A549 treated with AZD9567 at 1 μM for 4 hours (cell line): ENCODE measurements around the gene MEX3B. TPM values are rescaled to one million over a fixed set of nuclear protein-coding genes. Genes with fewer than 3 reads are reported as not detected.

ENCODE experiments used
- total RNA-seq: library from RNA; stranded (reverse); fragments of 200-300 nt; extraction: Qiagen RNA extraction; gene quantifications from 5 replicates; pipeline ENCODE4 v1.2.3, GENCODE V29; 2022; ENCODE audit not compliant: insufficient read depth

Gene MEX3B
- total RNA-seq, result 3.6 to 5.6 TPM (median 5.2 TPM) in 5 replicates

DNA sequence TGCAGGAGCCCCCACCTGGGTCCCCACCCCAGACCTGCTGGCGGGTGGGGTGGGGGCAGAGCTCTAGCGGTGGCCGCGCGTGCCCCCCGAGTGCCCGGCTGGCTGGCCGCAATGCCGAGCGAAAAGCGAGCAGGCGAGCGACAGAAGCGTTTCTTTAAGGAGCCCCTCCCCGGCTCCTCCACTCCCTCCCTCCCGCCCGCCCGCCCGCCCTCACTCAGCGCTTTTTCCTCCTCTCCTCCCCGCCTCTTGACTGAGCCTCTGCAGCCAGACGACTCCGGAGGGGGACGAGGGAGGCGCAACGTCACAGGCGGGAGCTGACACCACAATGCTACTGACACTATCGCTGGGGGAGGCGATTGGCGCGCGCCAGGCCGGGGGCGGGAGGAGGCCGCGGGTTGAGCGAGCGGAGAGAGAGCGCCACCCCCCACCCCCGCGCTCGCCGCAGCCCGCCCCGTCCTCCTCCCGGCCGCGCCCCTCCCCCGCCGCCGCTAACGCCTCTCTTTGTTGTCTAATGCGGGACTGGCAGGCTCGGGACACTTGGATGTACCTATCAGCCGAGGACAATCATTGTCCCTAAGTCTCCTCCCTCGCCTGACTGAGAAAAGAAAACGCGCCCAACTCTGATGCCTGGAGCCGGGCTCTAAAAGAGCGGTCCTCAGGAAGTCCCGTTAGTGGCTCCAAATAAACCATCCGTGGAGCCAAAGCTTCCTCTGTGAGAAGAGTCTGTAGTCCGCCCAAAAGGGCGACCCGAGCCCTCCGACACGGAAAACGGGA is at the start of gene MEX3B:
Gene MEX3B (minus strand): TSS at position 127 of the 774 bp plus-strand sequence. CDS start 313 bp downstream, outside the sequence.

Other genes with a start within 250 kb of the MEX3B start
- 24.0 to 30.4 TPM (median 26.3 TPM) in 5 replicates for gene EFL1, start 216.7 kb upstream of the MEX3B start, total RNA-seq
- 2.4 to 7.7 TPM (median 2.7 TPM) in 5 replicates for gene SAXO2, start 216.8 kb upstream of the MEX3B start, total RNA-seq